Epithelial cell of proximal tubule (primary cell): ENCODE data around the gene CACNA1D. TPM values are rescaled to one million over a fixed set of nuclear protein-coding genes. Genes with fewer than 3 reads are reported as not detected.

Experiments
- DNase-seq: peaks from one replicate; pipeline ENCODE4 v3.0.0-alpha.2; 2011; ENCODE audit warnings: low read depth
- H3K4me3 ChIP-seq: 2 replicates; pipeline ENCODE4 v1.5.1; 2011; ENCODE audit warnings: low read depth, mild to moderate bottlenecking, low read length
- CTCF ChIP-seq: conservative IDR thresholded peaks from 2 replicates; pipeline ENCODE4 v1.5.1; 2012; ENCODE audit warnings: low read depth, mild to moderate bottlenecking, low read length
- total RNA-seq: library from RNA; depleted of rRNA; stranded (reverse); fragments of >200 nt; gene quantifications from 2 replicates; pipeline ENCODE4 v1.2.3, GENCODE V29; 2015

Gene CACNA1D
- total RNA-seq, 1 donor from 2014 or later = 1.9 TPM

GRCh38 chr3:53705024-53705745 lies 210.8 kb downstream of the CACNA1D start:
- TF ChIP-seq CTCF = no peak
- no peak for DNase-seq
- no peak overlapping the region for H3K4me3 ChIP-seq

GRCh38 chr3:53705774-53706173 lies 211.4 kb downstream of the CACNA1D start:
- no peak overlapping the region for H3K4me3 ChIP-seq
- no peak for DNase-seq
- TF ChIP-seq CTCF = no peak

- TF ChIP-seq CTCF = no peak
- no peak for DNase-seq
- no peak overlapping the region for H3K4me3 ChIP-seq
These were observed 212.8 kb downstream of the CACNA1D start for GRCh38 chr3:53707222-53707621.

GRCh38 chr3:53708001-53708621 lies 213.7 kb downstream of the CACNA1D start:
- H3K4me3 ChIP-seq = no peak overlapping the region
- no peak for DNase-seq
- TF ChIP-seq CTCF = no peak

GRCh38 chr3:53709256-53709655 lies 214.8 kb downstream of the CACNA1D start:
- H3K4me3 ChIP-seq = no peak overlapping the region
- no peak for TF ChIP-seq CTCF
- DNase-seq = no peak

GRCh38 chr3:53709860-53710674 lies 215.7 kb downstream of the CACNA1D start:
- peak; percentile 80 for TF ChIP-seq CTCF
- no peak for DNase-seq
- H3K4me3 ChIP-seq = no peak overlapping the region
